ENCODE results near the gene TRIM29.

TRIM29 gene

GRCh38 chr11:120137611-120138521 lies at the start of gene TRIM29:
Gene TRIM29 (minus strand): TSS chr11:120138113. CDS start chr11:120138031, 82 bp downstream.
- TF ChIP-seq ESRRG (CRISPR knock-in tag; IDR thresholded peaks at IDR 0.05) (no peak), PPARA (CRISPR knock-in tag; IDR thresholded peaks at IDR 0.05; ENCODE audit: borderline replicate concordance) (no peak), ZNF70 (CRISPR knock-in tag; IDR thresholded peaks at IDR 0.05) (no peak), ZNF8 (CRISPR knock-in tag; IDR thresholded peaks at IDR 0.05) (no peak), CSDC2 (CRISPR knock-in tag; IDR thresholded peaks at IDR 0.05) (no peak), ZFP3 (CRISPR knock-in tag; IDR thresholded peaks at IDR 0.05) (no peak), OSR1 (CRISPR knock-in tag; IDR thresholded peaks at IDR 0.05) (no peak), ISL1 (CRISPR knock-in tag; IDR thresholded peaks at IDR 0.05) (no peak), ARNTL (CRISPR knock-in tag; IDR thresholded peaks at IDR 0.05; ENCODE audit: borderline replicate concordance, low read depth) (no peak), POU6F1 (CRISPR knock-in tag; IDR thresholded peaks at IDR 0.05; ENCODE audit: borderline replicate concordance, low read depth) (no peak), TSHZ2 (CRISPR knock-in tag; IDR thresholded peaks at IDR 0.05) (no peak)
- ATAC-seq = no peak

- TF ChIP-seq ZNF70 (CRISPR knock-in tag; IDR thresholded peaks at IDR 0.05) (no peak), TOX (CRISPR knock-in tag; IDR thresholded peaks at IDR 0.05; ENCODE audit: borderline replicate concordance) (no peak), PPARA (CRISPR knock-in tag; IDR thresholded peaks at IDR 0.05; ENCODE audit: borderline replicate concordance) (no peak), ZFP30 (CRISPR knock-in tag; IDR thresholded peaks at IDR 0.05) (no peak), PATZ1 (CRISPR knock-in tag; IDR thresholded peaks at IDR 0.05; ENCODE audit: borderline replicate concordance) (no peak), BACH2 (CRISPR knock-in tag; IDR thresholded peaks at IDR 0.05; ENCODE audit: borderline replicate concordance) (no peak), ARNTL (CRISPR knock-in tag; IDR thresholded peaks at IDR 0.05; ENCODE audit: borderline replicate concordance, low read depth) (no peak), ESRRG (CRISPR knock-in tag; IDR thresholded peaks at IDR 0.05) (no peak), ZNF8 (CRISPR knock-in tag; IDR thresholded peaks at IDR 0.05) (no peak), ZNF565 (CRISPR knock-in tag; conservative IDR thresholded peaks at IDR 0.05; ENCODE audit: low read depth) (no peak), GLIS3 (CRISPR knock-in tag; IDR thresholded peaks at IDR 0.05) (no peak), TCF4 (CRISPR knock-in tag; IDR thresholded peaks at IDR 0.05; ENCODE audit: borderline replicate concordance) (no peak), CSDC2 (CRISPR knock-in tag; IDR thresholded peaks at IDR 0.05) (no peak), ISL1 (CRISPR knock-in tag; IDR thresholded peaks at IDR 0.05) (no peak), RARB (CRISPR knock-in tag; IDR thresholded peaks at IDR 0.05) (no peak), SNAI2 (CRISPR knock-in tag; IDR thresholded peaks at IDR 0.05) (no peak)
- ATAC-seq = peak; percentile 40; the same call in 2 of the 3 replicates
Observed at GRCh38 chr11:120186774-120187591, 49.1 kb upstream of the TRIM29 start.

GRCh38 chr11:120186456-120186773 lies 48.5 kb upstream of the TRIM29 start:
- no peak for ATAC-seq
- TF ChIP-seq RARB (CRISPR knock-in tag; IDR thresholded peaks at IDR 0.05) = no peak
- TF ChIP-seq BACH2 (CRISPR knock-in tag; IDR thresholded peaks at IDR 0.05; ENCODE audit: borderline replicate concordance) = no peak
- TF ChIP-seq CSDC2 (CRISPR knock-in tag; IDR thresholded peaks at IDR 0.05) = no peak

Data from SK-N-SH treated with all-trans-retinoic acid at 6 μM for 48 hours (cell line).